T-helper 2 cell (primary cell): ENCODE measurements around the gene PRKCZ.

Experiments used
- DNase-seq, 5 experiments: peaks; one replicate each; pipeline versions ENCODE4 v3.0.0 to v3.0.0-alpha.2; 2012 to 2022
- total RNA-seq, 2 donors: gene quantifications; one replicate each; lab custom pipeline; 2026; lab: John Stamatoyannopoulos, UW

Gene PRKCZ
- total RNA-seq, result 27.5 to 28.4 reads per million in 2 donors

DNA sequence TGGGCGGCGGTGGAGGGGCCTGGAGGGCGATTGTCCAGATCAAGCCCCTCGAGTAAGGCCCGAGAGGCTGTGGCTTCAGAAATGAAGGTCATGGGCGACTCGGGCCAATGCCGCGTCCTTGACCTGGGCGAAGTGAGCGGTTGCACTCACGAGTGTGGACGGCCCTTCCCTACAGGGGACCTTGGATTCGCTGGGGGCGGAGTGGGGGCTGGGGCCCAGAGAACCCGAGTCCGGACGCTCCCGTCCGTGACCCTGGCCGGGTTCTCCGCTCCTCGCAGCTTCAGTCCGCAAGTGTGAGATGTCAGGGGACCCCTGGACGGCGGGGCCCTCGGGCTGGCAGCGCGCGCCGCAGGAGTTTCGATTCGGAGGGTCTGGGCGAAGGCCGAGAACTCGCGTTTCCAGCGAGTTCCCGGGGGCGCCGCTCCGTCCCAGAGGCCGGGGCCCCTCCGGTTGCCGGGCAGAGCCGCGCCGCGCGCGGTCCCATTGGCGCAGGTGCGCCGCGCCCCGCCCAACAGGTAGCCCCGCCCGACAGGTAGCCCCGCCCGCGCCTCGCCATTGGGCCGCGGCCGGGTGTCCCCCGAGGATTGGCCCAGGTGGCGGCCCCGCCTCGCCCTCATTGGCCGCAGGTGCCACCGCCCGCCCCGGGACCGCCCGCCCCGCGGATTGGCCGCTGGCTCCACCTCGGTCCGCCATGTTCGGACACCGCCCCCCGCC, at the start of gene PRKCZ:
Gene PRKCZ (plus strand): TSS at position 694 of the 714 bp plus-strand sequence. CDS start 220 bp downstream, outside the sequence.
- peak; percentile 77 to 93 (median 91) for DNase-seq

DNA sequence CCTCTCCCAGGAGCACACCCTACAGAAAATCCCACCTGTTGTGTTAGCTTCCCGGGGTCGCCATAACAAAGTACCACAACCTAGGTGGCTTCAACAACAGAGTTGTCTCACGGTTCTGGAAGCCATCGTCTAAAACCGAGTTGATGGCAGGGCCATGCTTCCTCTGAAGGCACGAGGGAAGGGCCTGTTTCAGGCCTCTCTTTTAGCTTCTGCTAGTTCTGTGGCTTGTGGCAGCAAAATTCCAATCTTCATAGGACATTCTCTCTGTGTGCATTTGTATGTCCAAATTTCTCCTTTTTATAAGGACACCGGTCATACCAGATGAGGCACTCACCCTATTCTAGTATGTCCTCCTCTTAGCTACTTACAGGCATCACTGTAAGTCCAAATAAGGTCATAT, 49.8 kb upstream of the PRKCZ start:
- DNase-seq, result no peak

DNA sequence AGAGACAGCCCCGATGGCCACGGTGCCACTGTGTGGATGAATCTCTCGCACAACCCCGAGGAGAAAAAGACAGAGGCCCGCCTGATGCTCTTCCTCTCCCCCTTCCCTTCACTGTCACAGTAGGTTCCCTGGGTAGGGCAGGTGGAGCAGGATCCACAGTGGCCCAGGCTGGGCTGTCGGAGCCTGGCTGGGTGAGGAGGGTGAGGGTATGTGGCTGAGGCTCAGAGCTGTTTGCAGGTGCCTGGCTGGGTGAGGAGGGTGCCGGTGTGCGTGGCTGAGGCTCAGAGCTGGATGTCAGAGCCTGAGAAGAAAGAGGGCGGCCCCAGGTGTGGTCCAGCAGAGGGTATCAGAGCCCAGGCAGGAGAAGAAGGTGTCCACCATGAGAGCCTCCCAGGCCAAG, 49.4 kb upstream of the PRKCZ start:
- DNase-seq, result no peak

DNA sequence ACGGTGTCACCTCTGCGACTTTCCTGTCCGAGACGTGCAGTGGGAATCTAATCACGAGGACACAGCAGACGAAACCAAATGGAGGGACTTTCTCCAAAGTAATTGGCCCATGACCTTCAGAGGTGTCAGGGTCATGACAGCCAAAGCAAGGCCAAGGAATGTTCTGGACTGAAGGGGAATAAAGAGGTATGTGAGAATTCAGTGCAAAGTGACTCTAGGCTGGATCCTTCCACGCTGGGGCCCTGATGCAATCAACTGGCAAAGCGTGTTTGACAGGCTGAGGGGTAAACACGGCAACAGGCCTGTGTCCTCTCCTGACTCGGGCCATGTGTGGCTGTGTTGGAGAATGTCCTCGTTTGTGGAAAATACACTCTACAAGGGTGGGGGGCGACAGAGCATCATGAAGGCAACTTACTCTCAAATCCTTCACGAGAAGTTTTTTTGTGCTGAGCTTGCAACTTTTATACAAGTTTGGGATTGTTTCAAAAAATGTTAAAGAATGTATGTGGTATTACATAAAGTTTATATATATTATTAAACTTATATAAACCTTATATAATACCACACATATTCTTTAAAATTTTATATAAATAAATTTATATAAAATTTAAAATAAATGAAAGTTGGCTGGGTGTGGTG, 48.3 kb upstream of the PRKCZ start:
- no peak for DNase-seq

DNA sequence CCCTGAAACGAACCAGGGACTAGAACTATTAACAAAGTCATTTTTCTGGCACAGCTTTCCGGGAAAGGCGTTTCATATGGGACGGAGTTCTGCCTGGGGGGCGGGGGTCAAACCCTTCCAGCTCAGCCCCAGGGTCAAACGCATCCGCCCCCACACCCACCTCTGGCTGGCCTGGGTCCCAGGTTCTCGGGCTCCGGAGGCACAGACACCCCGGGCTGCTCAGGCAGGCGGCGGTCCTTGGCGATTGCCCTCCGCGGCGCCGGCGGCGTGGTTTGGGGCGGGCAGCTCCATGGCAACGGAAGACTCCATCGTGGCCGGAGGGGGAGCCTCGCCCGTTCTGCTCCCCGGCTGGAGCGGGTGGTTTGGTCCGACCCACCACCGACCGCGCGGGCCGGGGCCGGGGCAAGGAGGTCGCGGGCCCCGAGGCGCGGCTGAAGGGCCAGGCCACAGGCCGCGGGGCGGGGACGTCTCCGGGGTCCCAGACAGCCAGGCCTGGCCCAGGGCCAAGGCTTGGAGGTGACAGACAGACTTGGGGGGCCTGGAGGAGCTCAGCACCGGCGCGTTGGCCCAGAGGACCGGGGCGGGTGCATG, 46.6 kb upstream of the PRKCZ start, which contains the start of gene CFAP74:
Gene CFAP74 (minus strand): TSS at position 246 of the 591 bp plus-strand sequence. CDS start 12,830 bp downstream, outside the sequence.
- DNase-seq, result peak in 1 of 5 experiments; percentile 14

DNA sequence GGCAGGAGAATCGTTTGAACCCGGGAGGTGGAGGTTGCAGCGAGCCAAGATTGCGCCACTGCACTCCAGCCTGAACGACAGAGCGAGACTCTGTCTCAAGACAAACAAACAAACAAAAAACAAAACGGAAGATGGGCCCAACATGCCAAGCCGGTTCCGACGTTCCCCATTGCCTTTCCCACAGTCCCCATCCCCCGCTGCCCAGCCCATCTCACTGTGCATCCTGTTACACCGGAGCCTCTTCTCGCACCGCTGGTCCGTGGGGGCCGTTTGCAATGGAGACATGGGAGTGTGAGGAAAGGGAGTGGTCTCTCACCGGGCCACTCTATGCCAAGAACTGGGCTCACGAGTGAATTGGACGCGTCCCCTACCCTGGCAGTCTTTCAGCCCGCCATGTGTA, 45.4 kb upstream of the PRKCZ start:
- no peak for DNase-seq

DNA sequence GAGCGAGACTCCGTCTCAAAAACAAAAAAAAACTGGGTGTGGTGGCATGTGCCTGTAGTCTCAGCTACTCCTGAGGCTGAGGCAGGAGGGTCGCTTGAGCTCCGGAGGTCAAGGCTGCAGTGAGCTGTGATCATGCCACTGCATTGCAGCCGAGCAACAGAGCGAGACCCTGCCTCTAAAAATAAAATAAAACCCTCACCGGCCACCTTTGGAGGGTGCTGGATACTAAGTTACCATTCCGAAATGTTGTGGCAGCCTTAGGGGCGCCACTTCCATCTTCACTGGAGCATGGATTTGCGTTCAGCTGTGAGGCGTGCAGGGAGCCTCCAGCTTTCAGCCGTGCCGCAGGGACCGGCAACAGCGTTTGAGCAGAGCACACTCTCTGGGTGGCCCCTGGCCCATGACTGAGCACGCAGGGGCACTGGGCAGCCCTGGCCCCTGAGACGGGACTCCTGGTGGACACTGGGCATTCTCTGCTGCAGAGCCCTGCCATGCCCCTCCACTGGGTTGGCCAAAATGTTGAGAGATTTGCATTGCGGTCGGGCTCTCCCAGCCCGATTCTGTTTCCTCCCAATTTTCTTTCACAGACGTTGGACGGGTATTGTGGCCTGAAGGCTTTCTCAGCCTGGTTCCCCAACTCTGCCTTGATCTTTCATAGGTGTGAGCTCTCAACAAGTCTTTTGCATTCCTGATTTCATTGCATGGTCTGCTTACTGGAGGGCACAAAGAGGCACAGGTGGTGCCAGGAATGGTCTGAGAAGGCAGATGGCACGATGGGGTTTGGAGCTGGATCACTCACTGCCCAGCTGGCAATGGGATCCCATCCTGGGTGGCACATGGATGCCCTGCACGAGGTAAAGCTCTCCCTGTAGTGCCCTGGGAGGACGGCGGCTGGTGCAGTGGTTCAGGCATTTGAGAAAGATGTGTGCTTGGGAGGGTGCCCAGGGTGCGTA, 40.8 kb upstream of the PRKCZ start:
- DNase-seq, result no peak

DNA sequence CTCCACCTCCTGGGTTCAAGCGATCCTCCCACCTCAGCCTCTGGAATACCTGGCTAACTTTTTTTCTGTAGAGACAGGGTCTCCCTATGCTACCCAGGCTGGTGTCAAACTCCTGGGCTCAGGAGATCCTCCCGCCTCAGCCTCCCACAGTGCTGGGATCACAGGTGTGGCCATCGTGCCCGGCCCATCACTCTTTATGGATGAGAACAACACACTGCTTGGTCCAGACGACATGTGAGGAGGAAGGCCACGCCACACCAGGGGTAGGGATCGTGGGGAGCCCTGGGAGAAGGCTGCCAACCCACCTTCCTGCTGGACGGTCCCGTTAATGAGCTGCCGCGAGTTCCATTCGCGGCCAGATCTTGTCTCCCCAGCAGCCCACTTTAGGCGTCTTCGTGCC, 36.0 kb upstream of the PRKCZ start:
- DNase-seq, result no peak

DNA sequence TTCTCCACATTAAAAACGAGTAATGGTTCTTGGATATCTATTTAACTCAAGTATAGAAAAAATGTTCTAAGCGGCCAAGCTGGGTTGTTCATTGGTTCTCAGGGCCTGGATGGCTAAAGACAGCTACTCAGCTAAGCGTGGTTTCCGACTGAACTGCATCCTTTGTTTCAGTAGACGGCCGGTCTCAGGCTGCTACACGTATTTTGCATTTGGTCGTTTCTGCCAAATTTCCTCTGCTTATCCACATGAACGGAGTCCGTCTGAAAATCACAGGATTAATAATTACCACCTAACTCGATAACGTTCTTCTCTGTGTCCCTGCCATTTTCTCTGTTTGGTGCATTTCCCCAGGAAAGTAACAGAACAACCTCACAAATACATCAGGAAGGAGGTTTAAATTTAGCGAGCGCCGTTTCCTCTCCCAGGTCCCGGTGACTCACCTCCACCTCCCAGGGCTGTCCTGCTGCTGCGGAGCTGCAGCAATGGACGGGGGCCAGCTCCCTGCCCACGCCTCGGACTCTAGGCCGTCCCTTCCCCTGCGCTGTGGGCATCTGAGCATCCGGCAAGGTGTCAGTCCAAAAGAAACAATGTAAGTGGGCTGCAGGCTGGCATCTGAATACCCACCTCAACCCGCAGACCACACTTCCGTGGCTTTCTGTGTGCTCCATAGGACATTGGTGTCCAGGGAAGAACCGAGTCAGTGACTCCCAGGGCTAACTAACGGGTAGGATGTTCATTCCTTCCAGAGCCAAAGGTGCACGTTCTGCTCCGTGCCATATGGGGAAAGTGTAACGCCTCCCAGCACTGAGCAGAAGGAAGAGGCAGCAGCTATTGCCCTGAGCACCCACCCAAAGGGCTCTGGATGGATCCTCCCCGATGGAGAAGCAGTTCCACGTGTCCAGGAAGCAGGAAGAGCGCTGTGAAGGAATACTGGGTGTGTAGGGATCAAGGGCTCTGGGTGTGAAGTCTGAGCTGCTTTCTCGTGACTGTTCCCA, 35.2 kb upstream of the PRKCZ start:
- DNase-seq, result no peak

DNA sequence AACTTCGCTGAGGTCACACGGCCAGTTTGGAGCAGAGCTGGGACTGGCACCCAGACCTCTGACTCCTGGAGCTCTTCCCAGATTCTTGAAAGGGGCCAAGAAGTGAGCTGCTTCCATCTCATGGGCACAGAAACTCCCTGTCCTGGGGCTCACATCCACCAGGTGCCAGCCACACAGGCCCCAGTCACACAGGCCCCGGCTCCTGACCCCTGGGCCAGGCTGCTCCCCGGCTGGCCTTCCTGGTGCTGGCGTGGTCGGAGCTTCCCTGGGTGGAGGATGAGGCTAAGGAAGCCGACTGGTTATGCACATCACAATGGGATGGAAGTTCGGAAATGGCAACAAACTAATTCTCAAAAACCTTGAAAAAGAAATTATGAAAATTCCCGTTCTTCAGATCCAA, 34.1 kb upstream of the PRKCZ start:
- no peak for DNase-seq

DNA sequence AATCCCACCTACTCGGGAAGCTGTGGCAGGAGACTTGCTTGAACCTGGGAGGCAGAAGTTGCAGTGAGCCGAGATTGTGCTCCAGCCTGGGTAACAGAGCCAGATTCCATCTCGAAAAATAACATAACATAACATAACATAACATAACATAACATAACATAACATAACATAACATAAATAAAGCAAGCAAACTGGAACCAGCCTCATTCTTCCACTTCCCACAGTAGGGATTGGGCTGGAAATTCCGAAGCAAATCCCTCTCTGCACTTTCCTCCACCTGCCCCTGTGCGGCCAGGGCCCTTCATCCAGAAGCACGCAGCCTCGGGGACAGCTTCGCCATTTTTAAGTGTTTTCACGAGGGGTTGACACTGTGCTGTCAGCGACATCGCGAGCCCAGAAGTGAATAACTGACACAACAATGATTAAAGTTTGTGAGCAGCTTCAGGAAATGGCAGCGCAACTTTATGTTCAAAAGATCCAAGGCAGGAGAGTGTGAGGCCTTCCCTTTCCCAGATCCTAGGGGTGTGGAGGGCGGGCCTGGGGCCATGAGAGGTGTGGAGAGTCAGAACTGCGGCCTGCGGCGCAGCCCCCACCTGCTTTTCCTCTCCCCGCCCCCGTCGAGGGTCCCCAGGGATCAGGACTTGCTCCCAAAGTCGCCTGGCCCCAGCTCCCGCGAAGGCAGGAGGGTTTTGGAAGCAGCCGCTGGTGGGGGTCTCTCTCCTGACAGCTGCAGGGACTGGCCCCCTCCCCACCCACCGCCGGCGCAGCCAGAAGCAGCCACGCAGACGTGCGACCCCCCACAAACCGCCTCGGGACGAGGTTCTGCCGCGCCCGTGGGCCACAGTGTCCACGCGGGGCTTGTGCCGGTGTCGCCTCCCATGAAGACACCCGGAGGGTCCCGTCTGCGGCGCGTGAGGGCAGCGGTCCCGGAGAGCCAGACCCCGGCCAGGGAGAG, 31.7 kb upstream of the PRKCZ start:
- no peak for DNase-seq

DNA sequence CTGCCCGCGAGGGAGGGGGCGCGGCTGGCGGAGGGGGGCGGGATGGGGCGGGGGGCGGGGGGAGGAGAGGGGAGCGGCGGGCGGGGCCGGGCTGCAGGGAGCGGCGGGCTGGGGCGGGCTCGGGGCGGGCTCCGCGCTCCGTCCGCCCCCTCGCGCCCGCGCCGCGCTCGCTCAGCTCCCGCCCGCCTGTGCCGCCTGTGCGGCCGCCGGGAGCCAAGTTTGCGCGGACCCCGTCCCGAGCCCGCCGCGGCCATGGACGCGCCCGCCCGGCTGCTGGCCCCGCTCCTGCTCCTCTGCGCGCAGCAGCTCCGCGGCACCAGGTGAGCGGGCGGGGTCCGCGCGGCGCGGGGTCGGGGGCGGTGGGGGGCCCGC, 31.1 kb upstream of the PRKCZ start, which contains the start of gene GABRD:
Gene GABRD (plus strand): TSS at position 174 of the 372 bp plus-strand sequence. CDS start 79 bp downstream, at position 253.
- DNase-seq, result peak in 1 of 5 experiments; percentile 17

DNA sequence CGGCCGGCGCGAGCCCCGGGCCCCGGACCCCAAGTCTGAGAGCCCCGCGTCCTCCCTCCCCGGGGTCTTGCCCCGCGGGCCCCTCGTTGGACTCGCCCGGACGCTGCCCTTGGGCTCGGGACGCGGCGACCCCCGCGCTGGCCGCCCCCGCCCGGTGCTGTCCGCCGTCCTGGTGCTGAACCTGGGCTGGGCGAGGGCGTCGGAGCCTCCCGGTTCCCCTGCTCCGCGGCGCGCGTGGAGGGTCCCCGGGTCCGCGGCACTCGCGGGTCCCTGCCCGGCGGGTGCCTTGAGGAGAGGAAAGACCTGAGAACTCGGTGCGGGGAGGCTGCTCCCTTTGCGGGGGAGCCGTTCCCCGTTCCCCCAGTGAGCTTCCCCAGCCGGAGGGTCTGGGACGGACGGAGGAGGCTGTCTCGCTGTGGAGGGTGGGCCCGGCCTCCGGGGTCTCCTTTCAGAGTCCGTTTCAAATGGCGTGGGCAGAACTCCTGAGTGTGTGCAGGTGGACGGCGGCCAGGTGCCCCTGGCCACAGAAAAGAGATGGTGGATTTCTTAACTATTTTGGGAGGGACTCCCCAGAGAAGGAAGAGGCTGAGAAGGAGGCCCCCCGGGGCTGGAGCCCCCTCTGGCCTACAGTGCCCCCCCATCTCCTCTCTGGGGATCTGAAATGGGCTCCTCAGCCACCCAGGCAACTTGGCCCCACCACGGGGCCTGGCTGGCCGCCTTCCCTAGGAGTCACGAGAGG, 30.5 kb upstream of the PRKCZ start:
- no peak for DNase-seq

DNA sequence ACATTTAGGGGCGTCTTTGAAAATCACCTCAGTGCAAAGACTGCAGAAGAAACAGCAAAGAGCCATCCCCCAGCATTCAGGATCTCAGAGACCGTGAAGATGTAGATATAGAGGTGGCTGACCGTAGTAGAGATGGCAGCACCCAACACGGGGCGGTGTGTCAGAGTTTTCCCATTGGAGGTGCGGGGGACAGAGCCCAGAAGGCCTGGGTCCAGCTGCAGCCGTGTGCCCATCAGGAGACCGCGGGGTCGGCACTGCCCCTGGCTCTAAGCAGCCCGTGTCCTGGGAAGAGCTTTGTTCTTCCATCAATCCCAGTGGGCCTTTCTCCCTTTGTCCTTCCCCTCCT, 29.9 kb upstream of the PRKCZ start:
- no peak for DNase-seq

DNA sequence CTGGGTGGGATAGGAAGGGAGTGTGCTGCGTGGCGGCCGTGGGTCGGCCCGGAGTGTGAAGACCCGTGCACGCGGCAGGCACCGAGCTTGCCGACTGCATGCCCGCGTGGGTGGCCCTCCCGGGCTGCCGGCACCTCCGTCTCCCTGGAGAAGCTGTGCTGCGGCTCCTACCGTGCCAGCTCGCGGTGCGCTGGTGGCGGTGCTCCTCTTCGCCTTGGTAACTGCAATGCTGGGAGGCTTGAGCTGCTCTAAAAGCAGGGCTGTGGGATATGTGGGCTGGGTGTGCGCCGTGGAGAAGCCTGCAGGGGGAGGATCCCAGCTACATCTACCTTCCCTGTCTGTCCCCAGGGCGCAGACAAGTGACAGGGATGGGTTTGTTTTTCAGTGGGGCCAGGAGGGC, 28.7 kb upstream of the PRKCZ start:
- DNase-seq, result no peak

DNA sequence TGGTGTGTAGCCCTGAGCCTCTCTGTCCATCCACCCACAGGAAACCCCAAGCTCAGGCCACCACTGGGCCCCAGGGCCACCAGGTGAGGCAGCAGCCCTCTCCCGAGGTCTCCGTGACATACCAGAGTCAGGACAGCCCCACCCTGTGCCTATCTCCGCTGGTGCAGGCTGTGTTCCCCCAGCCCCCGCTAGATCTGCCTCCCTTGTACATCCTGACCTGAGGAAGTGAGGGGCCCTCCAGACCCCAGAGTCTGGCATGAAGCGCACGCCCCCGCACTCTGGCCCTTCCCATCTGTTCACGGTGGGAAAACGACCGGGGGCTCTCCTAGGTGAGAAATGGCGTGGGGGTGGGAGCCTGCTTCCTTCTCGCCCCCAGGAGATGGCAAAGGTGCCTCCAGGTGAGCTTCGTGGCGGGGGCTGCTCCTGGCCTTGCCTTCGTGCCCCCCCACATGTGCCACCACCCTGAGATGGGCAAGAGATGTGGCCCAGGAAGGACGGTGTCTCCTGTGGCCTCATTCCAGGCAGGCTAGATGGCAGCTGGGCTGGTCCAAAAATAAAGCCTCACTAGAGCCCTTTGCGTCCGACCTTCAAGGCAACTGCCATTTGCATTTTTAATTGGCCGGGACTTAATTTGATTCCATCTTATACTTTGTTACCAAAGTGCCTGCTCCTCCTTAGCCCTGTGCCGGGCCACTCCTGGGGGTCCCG, 28.0 kb upstream of the PRKCZ start:
- DNase-seq, result no peak

DNA sequence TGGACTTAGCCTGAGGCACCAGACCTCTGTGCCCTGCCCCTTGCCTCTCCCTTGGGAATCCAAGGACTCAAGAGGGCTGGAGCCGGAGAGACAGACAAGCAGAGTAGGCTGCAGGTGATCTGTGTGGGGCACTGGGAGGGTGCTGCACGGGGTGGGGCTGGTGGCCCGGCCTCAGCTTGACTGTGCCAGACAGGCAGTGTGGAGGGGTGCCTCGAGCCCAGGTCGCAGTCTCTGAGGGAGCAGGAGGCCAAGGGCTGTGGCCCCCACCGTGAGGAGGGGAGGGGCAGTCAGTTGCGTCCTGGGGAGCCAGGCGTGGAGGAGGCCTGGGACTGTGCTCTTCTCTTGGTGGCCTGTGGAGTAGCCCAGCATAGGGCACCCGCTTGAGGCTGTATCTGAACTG, 27.0 kb upstream of the PRKCZ start:
- DNase-seq, result no peak

DNA sequence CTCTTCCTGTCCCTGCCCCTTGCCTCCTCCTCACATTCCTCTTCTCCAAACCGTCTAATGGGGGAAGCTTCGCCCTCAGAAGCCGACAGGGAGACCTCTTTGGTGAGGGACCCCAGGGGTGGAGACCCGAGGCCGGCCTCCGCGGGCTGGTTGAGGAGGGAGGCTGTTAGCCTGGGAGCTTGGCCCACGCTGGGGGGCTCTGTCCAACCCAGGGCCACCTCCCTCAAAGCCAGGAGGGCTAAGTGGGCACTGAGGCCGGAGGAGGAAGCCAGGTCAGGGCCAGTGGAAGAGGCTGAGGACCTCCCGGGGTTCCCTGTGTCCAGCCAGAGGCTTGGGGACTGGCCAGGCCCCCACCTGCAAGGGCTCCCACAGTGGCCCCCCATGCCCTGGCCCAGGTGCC, 25.8 kb upstream of the PRKCZ start:
- no peak for DNase-seq

DNA sequence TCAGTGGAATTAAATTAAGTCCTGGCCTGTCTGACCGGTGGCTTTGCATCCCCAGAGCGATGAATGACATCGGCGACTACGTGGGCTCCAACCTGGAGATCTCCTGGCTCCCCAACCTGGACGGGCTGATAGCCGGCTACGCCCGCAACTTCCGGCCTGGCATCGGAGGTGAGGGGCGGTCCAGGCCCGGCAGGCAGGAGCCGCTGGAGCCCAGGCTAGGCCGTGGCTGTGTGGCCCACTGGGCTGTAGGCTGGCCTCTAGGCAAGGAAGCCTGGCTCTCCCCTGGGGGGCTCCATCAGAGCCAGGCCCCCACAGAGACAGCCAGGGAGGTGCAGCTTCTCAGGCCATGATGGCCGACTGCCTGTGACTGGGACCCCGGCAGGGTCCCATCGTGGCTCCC, 25.3 kb upstream of the PRKCZ start:
- DNase-seq, result no peak
